Smooth muscle cell of the brain vasculature (primary cell): ENCODE measurements around the gene RIMBP3B.
"Not testable (repeated sequence)": the region's sequence is repeated elsewhere in the genome, so short reads cannot be mapped to it uniquely, and the experiment has no call there.

Experiments used
- DNase-seq: peaks from one replicate; pipeline ENCODE4 v3.0.0-alpha.2; 2012; ENCODE audit warnings: low read depth, low spot score

The RIMBP3B gene, protein sequence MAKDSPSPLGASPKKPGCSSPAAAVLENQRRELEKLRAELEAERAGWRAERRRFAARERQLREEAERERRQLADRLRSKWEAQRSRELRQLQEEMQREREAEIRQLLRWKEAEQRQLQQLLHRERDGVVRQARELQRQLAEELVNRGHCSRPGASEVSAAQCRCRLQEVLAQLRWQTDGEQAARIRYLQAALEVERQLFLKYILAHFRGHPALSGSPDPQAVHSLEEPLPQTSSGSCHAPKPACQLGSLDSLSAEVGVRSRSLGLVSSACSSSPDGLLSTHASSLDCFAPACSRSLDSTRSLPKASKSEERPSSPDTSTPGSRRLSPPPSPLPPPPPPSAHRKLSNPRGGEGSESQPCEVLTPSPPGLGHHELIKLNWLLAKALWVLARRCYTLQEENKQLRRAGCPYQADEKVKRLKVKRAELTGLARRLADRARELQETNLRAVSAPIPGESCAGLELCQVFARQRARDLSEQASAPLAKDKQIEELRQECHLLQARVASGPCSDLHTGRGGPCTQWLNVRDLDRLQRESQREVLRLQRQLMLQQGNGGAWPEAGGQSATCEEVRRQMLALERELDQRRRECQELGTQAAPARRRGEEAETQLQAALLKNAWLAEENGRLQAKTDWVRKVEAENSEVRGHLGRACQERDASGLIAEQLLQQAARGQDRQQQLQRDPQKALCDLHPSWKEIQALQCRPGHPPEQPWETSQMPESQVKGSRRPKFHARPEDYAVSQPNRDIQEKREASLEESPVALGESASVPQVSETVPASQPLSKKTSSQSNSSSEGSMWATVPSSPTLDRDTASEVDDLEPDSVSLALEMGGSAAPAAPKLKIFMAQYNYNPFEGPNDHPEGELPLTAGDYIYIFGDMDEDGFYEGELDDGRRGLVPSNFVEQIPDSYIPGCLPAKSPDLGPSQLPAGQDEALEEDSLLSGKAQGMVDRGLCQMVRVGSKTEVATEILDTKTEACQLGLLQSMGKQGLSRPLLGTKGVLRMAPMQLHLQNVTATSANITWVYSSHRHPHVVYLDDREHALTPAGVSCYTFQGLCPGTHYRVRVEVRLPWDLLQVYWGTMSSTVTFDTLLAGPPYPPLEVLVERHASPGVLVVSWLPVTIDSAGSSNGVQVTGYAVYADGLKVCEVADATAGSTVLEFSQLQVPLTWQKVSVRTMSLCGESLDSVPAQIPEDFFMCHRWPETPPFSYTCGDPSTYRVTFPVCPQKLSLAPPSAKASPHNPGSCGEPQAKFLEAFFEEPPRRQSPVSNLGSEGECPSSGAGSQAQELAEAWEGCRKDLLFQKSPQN (N-terminal part only)

DNA sequence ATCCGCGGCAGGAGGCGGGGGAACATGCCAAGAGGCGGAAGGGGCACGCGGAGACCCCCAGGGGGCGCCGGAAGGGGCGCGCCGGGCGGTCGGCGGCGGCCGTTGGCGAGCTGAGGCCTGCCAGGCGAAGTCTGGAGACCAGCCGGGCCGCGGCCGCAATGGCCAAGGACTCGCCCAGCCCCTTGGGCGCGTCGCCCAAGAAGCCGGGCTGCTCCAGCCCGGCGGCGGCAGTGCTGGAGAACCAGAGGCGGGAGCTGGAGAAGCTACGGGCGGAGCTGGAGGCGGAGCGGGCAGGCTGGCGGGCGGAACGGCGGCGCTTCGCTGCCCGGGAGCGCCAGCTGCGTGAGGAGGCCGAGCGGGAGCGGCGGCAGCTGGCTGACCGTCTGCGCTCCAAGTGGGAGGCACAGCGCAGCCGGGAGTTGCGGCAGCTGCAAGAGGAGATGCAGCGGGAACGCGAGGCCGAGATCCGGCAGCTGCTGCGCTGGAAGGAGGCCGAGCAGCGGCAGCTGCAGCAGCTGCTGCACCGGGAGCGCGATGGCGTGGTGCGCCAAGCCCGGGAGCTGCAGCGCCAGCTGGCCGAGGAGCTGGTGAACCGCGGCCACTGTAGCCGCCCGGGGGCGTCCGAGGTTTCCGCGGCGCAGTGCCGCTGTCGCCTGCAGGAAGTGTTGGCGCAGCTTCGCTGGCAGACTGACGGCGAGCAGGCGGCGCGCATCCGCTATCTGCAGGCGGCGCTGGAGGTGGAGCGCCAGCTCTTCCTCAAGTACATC lies at the start of gene RIMBP3B:
Gene RIMBP3B (plus strand): TSS at position 51 of the 767 bp plus-strand sequence. CDS start 108 bp downstream, at position 159.
- not testable (repeated sequence) for DNase-seq

DNA sequence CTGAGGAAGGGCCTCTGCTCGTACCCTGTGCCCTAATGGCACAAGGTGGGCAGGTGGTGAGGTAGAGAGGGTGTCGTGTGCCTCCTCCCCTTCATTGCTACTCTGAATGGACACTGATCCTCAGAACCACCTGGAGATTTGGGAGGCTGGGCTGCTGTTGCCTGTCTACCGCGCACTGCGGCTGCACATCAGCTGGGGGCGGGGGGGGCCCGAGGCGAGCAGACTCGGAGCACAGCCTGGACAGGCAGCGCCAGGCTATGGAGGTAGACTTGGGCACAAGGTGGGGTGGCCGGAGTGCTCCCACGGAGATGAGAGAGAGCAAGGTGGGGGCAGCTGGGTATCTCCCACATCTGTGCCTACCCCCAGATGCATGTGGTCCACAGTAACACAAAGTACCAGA lies 26.0 kb upstream of the RIMBP3B start:
- not testable (repeated sequence) for DNase-seq

DNA sequence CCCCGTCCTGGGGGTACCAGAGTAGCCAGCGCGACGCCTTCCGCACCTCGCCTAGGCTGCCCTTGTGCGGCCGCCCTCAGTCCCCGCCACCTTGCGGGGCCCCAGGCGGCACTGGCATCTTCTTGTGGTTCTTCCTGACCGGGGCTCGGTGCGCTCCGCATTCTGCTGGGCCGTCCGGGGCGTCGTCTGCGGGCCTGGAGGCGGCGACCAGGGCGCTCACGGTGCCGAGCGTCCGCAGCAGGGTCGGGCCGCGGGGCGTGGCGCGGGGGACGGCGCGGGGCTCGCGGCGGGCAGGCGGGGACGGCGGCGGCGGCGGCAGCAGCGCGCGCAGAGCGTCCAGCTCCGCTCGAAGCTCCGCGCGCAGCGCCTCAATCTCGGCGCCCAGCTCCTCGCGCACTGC lies 23.0 kb upstream of the RIMBP3B start:
- not testable (repeated sequence) for DNase-seq

GRCh38 chr22:21362473-21362872 lies 21.1 kb upstream of the RIMBP3B start:
- not testable (repeated sequence) for DNase-seq

DNA sequence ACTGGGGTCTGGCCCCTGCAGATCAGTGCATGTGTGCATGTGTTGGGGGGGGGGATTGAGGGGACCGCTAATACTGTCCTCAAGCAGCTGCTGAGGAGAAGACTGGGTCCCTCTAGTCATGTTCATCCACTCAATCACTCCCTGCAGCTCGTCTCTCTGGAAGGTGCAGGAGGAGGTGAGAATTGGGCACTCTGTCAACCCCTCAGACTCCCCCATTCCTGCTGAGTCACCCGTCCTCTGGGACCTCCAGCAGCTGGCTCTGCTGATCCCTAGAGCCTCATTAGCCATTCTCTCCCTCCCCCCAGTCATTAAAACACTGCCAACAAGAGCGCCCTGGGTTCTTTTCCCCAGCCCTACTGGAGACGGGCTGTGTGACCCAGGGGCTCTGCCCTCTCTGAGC lies 20.5 kb upstream of the RIMBP3B start:
- DNase-seq: not testable (repeated sequence)

- not testable (repeated sequence) for DNase-seq
These were observed 19.7 kb upstream of the RIMBP3B start for GRCh38 chr22:21363803-21364202.

DNA sequence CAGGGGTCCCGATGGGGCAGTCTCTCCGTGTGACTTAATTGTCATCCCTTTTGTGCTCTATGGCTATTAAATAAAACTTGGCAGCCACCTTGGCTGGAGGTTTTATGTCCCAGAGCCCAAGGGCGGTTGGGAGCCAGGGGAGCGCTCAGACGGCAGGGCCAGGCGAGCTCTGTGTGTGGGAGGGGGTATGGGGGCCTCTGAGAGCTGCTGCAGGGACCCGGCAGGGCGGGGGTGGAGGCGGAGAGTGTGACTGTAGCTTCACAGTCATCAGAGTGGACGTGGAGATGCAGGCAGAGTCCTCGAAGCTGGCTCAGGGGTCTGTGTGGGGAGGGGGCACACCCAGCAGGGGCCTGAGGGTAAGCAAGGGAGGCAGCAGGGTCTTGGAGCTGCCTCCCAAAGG lies 19.2 kb upstream of the RIMBP3B start:
- not testable (repeated sequence) for DNase-seq

GRCh38 chr22:21365337-21365736 lies 18.2 kb upstream of the RIMBP3B start:
- not testable (repeated sequence) for DNase-seq

GRCh38 chr22:21368603-21369310 lies 14.8 kb upstream of the RIMBP3B start:
- DNase-seq: not testable (repeated sequence)

DNA sequence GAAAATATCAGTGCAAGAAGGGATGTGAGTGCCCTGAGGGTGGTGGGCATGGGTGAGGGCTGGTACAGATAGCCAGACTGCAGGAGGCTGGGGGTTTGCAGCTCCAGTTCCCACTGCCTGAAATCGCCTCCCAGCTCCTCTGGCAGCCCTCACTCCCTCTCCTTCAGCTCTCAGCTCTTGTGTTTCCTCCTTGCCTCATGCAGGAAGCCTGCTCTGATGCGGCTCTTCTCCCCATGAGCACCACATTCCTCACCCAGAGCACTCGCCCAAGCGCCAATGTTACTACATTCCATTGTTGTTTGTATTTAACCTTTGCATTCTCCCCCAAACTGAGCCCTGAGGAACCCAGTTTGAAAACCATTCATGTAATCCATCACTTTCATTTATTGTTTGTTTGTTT lies 7.7 kb upstream of the RIMBP3B start:
- DNase-seq: not testable (repeated sequence)

- not testable (repeated sequence) for DNase-seq
These were observed 1.2 kb downstream of the RIMBP3B start for GRCh38 chr22:21384468-21385357.

- not testable (repeated sequence) for DNase-seq
These were observed 5.9 kb downstream of the RIMBP3B start for GRCh38 chr22:21389480-21389879.

GRCh38 chr22:21390013-21390412 lies 6.5 kb downstream of the RIMBP3B start:
- DNase-seq: not testable (repeated sequence)

GRCh38 chr22:21394613-21395012 lies 11.1 kb downstream of the RIMBP3B start:
- DNase-seq: not testable (repeated sequence)

DNA sequence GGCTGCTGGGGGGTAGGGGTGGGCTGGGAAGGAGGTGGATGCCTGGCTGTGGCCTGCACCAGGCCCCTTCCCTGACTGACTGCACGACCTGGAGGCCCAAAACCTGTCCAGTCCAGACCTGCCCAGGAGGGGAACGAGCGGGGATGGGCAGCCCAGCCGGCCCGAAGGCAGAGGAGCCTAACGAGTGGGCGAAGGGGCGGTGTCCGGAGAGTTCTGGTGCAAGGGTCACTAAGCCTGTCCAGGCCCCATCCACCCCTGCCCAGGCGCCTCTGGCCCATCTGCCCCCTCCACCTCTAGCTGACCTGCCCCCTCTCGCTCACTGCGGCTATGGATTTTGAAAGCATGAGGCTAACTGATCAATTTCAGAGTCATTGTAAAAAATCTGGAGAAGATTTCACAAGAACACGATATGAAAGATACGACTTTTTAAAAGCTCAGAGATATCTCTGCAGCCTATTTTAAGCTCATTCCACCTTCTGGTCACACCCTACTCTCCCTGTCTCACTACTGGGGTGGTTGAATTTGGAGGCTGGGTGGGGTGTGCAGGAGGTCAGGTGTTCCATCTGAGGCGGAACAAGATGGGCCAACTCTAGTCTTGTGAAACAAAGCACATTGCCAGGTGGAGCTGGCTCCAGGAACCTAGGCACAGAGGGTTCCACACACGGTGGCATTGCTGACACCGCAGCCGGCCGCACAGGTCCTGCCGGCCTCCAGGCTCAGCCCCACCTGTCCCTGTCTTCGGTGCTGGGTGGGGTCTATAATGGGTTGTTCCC lies 17.8 kb downstream of the RIMBP3B start:
- not testable (repeated sequence) for DNase-seq

- not testable (repeated sequence) for DNase-seq
These were observed 19.3 kb downstream of the RIMBP3B start for GRCh38 chr22:21402763-21403314.

DNA sequence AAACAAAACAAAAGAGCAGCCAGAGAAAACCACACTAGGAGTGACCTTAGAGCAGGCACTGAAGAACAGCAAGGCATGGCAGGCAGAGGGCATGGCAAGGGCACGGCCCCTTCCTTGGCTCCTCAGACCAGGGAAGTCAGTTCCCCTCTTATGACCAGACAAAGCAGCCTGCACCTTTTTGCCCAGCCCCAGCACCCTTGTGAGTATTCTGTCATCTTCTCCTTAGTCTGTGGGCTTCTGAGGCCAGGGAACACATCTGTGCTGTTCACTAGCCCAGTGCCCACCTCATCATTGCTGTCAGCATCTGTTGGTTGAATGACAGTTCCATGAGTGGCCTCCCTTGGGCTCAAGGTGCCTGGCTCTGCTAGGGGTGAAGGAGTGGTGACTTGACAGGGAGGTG lies 23.6 kb downstream of the RIMBP3B start:
- not testable (repeated sequence) for DNase-seq

DNA sequence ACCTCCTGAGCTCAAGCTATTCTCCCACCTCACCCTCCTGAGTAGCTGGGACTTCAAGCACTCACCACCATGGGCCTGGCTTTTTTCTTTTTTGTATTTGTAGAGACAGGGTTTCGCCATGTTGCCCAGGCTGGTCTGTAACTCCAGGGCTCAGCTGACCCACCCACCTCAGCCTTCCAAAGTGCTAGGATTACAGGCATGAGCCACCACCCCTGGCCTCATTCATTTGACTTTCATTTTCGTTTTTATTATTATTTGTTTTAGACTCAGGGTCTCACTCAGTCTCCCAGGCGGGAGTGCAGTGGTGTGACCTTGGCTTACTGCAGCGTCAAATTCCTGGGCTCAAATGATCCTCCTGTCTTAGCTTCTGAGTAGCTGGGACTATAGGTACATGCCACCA lies 24.2 kb downstream of the RIMBP3B start:
- DNase-seq: not testable (repeated sequence)
